ENCODE measurements around the gene CYBA. TPM values are rescaled to one million over a fixed set of nuclear protein-coding genes. Genes with fewer than 3 reads are reported as not detected.
A peak's percentile ranks its signal among the peaks of the same experiment; 100 is the strongest.

The CYBA gene
- total and polyA plus RNA-seq, 10 of the 15 experiments (the other 5 are each of a cell fraction or from before 2014, with no cell fraction given) = 0.55 to 598 (median 258) TPM

GRCh38 chr16:88651276-88651988, 579 bp upstream of the CYBA start (continued):
- TF ChIP-seq YY1 (IDR thresholded peaks at IDR 0.05; ENCODE audit: low read depth, low read length) = 0 out of 2 replicates have a peak, but pooled peaks have one; percentile 6
- peak; percentile 78 for TF ChIP-seq ZNF687 (IDR thresholded peaks at IDR 0.05)
- peak; percentile 73 to 79 for TF ChIP-seq BHLHE40 (IDR thresholded peaks at IDR 0.05; ENCODE audit: borderline replicate concordance in 1 of 2, low read depth in 2 of 2, low read length in 1 of 2)
- peak; percentile 62; the same call in 1 of the 2 replicates for TF ChIP-seq IRF3 (IDR thresholded peaks at IDR 0.05)
- TF ChIP-seq MXI1 (IDR thresholded peaks at IDR 0.05; ENCODE audit: low read depth, low read length) = peak; percentile 75
- TF ChIP-seq NR2F1 (conservative IDR thresholded peaks at IDR 0.05) = peak; percentile 80
- TF ChIP-seq ZBED1 (IDR thresholded peaks at IDR 0.05; ENCODE audit: borderline replicate concordance) = peak; percentile 70; the same call in 1 of the 2 replicates
- 0 out of 2 replicates have a peak, but pooled peaks have one; percentile 64 for TF ChIP-seq LARP7 (IDR thresholded peaks at IDR 0.05)
- no peak for TF ChIP-seq CHD1 (IDR thresholded peaks at IDR 0.05; ENCODE audit: low read depth, low read length)
- peak in 1 of 2 experiments; percentile 58; a peak in 1 of 4 replicates for TF ChIP-seq ETV6 (conservative IDR thresholded peaks at IDR 0.05 in 1 of 2, IDR thresholded peaks at IDR 0.05 in 1 of 2; ENCODE audit: borderline replicate concordance in 1 of 2, low read depth in 1 of 2)
- no peak for TF ChIP-seq BRCA1 (IDR thresholded peaks at IDR 0.05; ENCODE audit: low read depth, low read length)
- peak; percentile 76 for TF ChIP-seq SKIL (IDR thresholded peaks at IDR 0.05; ENCODE audit: low read depth, poor library complexity, severe bottlenecking)
- TF ChIP-seq SIN3A (IDR thresholded peaks at IDR 0.05; ENCODE audit: low read depth, low read length) = peak; percentile 22; the same call in 1 of the 2 replicates
- TF ChIP-seq PBX3 (IDR thresholded peaks at IDR 0.05; ENCODE audit: insufficient replicate concordance, low read depth, low read length) = peak; percentile 59
- peak; percentile 50 for TF ChIP-seq TCF12 (IDR thresholded peaks at IDR 0.05; ENCODE audit: low read depth, low read length)
- TF ChIP-seq EGR1 (IDR thresholded peaks at IDR 0.05; ENCODE audit: borderline replicate concordance in 1 of 2, low read depth in 2 of 2, low read length in 2 of 2) = peak in 1 of 2 experiments; percentile 31; a peak in 1 of 3 replicates
- no peak for TF ChIP-seq RCOR1 (conservative IDR thresholded peaks at IDR 0.05; ENCODE audit: low read depth, low read length)
- peak; percentile 30; the same call in 1 of the 2 replicates for TF ChIP-seq CBFB (IDR thresholded peaks at IDR 0.05; ENCODE audit: low read depth)
- peak; percentile 32; the same call in 1 of the 2 replicates for TF ChIP-seq POLR2AphosphoS2 (IDR thresholded peaks at IDR 0.05; ENCODE audit: low read depth, low read length)
- no peak for TF ChIP-seq SUPT20H (IDR thresholded peaks at IDR 0.05; ENCODE audit: borderline replicate concordance, control insufficient read depth, low read depth, low read length)

Data from GM12878 (cell line).